ENCODE data around the gene NELFCD.

NELFCD gene

DNA sequence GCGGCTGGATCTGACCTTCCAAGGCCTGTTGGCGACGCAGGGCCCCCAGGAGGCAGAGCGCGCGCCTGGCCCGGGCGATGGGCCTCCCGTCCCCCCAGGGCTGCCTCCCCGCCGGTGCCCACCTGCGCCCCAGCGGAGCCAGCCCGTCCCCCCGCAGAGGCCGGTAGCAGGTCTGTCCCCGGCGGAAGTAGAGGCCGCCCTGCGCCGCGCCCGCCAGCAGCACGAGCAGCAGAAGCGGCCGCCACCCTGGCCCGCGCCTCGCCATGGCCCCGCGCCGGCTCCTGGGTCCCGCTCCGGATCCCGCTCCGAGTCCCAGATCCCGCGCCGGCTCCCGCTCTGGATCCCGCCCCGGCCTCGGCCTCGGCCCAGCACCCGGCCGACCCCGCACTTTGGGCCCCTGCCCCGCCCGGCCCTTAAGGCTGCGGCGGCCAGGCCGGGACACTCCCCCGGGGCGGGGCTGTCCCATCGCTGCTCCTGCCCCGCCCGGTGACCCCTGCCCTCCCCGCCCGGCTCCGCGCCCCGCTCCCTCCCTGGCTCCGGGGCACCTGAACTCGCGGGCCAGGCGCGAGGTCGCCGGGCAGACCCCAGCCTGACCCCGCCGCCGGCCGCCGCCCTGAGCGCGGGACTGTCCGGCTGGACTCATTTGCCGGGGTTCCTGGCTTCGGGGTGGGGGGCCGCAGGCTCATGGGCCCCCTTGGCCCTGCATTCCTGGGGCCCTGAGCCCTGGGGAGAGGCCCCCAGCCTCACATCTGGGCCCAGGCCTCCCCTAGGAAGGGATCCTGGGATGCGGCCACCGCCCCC lies 26.0 kb downstream of the NELFCD start, which contains the start of gene CTSZ:
CTSZ (minus strand) TSS at position 391 of the 801 bp plus-strand sequence; CDS start at position 265, 126 bp downstream.
- TF ChIP-seq GLIS1 (tag by site-specific recombination; IDR thresholded peaks at IDR 0.05) = peak; percentile 67
- peak; percentile 58; the same call in 1 of the 2 replicates for TF ChIP-seq ZNF398 (tag by site-specific recombination; IDR thresholded peaks at IDR 0.05)
- TF ChIP-seq, protein P1, sequence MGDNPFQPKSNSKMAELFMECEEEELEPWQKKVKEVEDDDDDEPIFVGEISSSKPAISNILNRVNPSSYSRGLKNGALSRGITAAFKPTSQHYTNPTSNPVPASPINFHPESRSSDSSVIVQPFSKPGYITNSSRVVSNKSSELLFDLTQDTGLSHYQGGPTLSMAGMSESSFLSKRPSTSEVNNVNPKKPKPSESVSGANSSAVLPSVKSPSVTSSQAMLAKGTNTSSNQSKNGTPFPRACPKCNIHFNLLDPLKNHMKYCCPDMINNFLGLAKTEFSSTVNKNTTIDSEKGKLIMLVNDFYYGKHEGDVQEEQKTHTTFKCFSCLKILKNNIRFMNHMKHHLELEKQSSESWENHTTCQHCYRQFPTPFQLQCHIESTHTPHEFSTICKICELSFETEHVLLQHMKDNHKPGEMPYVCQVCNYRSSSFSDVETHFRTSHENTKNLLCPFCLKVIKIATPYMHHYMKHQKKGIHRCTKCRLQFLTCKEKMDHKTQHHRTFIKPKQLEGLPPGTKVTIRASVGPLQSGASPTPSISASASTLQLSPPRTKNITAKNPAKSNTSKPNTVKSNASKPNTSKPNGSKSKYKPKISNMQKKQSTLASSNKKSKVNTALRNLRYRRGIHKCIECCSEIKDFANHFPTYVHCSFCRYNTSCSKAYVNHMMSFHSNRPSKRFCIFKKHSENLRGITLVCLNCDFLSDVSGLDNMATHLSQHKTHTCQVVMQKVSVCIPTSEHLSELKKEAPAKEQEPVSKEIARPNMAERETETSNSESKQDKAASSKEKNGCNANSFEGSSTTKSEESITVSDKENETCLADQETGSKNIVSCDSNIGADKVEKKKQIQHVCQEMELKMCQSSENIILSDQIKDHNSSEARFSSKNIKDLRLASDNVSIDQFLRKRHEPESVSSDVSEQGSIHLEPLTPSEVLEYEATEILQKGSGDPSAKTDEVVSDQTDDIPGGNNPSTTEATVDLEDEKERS (tag by site-specific recombination; IDR thresholded peaks at IDR 0.05) = no peak
- Histone ChIP-seq H3K4me1 (ENCODE audit: control insufficient read depth, insufficient read depth, low read length) (peaks cover 5% of the 10 kb centered on the region; the same call in 1 of the 2 replicates), H3K4me3 (ENCODE audit: low read depth, low read length) (peak within 1 kb of the TSS; percentile 59), H3K36me3 (ENCODE audit: control insufficient read depth in 2 of 2, insufficient read depth in 1 of 2, low read length in 2 of 2) (peaks cover 0 to 8% of the 10 kb centered on the region in 2 experiments; a peak in 1 of 3 replicates), H3K27ac (ENCODE audit: extremely low read depth, low read depth, low read length) (peak within 1 kb of the TSS; percentile 86), H3K9me3 (ENCODE audit: control insufficient read depth, insufficient read depth, low read depth, low read length) (no peaks in the 10 kb centered on the region)
- ChIA-PET CTCF (no interaction called here), POLR2A (no interaction called here)

DNA sequence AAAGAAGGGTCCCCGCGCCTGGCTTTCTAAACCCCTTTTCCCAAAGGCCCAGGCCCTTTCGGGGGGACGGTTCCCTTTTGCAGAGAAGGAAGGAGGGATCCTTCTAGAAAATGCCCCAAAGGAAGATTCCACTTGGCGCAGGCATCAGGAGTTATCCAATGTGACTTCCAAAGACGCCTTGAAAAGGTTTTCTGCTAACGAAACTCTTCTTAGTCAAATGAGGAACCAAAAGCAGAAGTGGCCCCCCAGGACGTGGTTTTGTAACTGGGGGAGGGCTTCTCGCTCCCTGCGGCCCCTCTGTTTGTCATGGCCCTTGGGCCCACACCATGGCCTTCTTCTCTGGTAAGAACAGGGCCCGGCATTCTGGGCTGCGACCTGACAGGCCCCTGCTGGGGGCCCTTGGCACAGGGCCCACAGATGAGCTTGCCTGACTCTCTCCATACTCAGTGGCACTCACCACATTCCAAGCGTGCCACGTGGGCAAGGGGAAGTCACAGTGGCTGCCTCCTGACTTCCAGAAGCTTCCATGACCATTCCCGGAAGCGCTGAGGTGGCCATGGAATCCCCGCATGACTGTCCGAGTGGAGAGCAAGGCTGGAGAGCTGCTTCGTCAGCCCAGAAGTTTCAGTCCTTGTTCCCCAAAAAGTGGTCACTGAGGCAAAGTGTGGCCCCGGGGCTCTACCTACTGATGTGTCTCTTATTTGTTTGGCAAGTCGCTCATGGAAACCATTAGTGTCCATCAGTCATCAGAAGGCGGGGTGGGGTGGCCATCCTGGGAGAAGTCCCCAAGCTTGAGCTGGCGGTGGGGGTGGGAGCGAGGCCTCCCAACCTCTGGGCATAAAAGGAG lies 26.8 kb downstream of the NELFCD start:
- no peak overlapping the region for H3K27ac ChIP-seq (ENCODE audit: extremely low read depth, low read depth, low read length)
- H3K4me3 ChIP-seq (ENCODE audit: low read depth, low read length) = no peak overlapping the region
- no peaks in the 10 kb centered on the region for H3K9me3 ChIP-seq (ENCODE audit: control insufficient read depth, insufficient read depth, low read depth, low read length)
- TF ChIP-seq ZSCAN23 (tag by site-specific recombination; IDR thresholded peaks at IDR 0.05) = no peak
- no peak for TF ChIP-seq ZNF37A (tag by site-specific recombination; IDR thresholded peaks at IDR 0.05)
- TF ChIP-seq ZIC2 (tag by site-specific recombination; IDR thresholded peaks at IDR 0.05) = no peak
- TF ChIP-seq, protein P2, sequence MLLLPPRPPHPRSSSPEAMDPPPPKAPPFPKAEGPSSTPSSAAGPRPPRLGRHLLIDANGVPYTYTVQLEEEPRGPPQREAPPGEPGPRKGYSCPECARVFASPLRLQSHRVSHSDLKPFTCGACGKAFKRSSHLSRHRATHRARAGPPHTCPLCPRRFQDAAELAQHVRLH (tag by site-specific recombination; IDR thresholded peaks at IDR 0.05) = no peak
- no peak for TF ChIP-seq ZNF658 (tag by site-specific recombination; IDR thresholded peaks at IDR 0.05)
- no peak for TF ChIP-seq ZNF514 (tag by site-specific recombination; IDR thresholded peaks at IDR 0.05)
- TF ChIP-seq ZNF335 (tag by site-specific recombination; conservative IDR thresholded peaks at IDR 0.05) = 0 out of 2 replicates have a peak, but pooled peaks have one; percentile 18
- peaks cover 0 to 8% of the 10 kb centered on the region in 2 experiments; a peak in 1 of 3 replicates for H3K36me3 ChIP-seq (ENCODE audit: control insufficient read depth in 2 of 2, insufficient read depth in 1 of 2, low read length in 2 of 2)
- peaks cover 5% of the 10 kb centered on the region; the same call in 1 of the 2 replicates for H3K4me1 ChIP-seq (ENCODE audit: control insufficient read depth, insufficient read depth, low read length)
- ChIA-PET CTCF (no interaction called here), POLR2A (interaction anchor here (1.2 kb wide), 1 partner anchor 25 kb away, joined by 6 read pairs; the partner anchor contains the start of gene ATP5F1E)

GRCh38 chr20:59008715-59009336 lies 27.8 kb downstream of the NELFCD start:
- Histone ChIP-seq H3K36me3 (ENCODE audit: control insufficient read depth in 2 of 2, insufficient read depth in 1 of 2, low read length in 2 of 2) (peaks cover 0 to 6% of the 10 kb centered on the region in 2 experiments; a peak in 1 of 3 replicates), H3K4me1 (ENCODE audit: control insufficient read depth, insufficient read depth, low read length) (peaks cover 5% of the 10 kb centered on the region; the same call in 1 of the 2 replicates), H3K27ac (ENCODE audit: extremely low read depth, low read depth, low read length) (no peak overlapping the region), H3K4me3 (ENCODE audit: low read depth, low read length) (no peak overlapping the region), H3K9me3 (ENCODE audit: control insufficient read depth, insufficient read depth, low read depth, low read length) (no peaks in the 10 kb centered on the region)
- POLR2A ChIA-PET = interaction anchor here (1.2 kb wide), 1 partner anchor 24 kb away, joined by 6 read pairs; the partner anchor contains the start of gene ATP5F1E
- CTCF ChIA-PET = interaction anchor here (0.5 kb wide), 1 partner anchor 393 kb away, joined by 3 read pairs; no protein-coding TSS in a partner anchor
- TF ChIP-seq RBAK (tag by site-specific recombination; IDR thresholded peaks at IDR 0.05) (no peak), ZNF529 (tag by site-specific recombination; IDR thresholded peaks at IDR 0.05; ENCODE audit: insufficient replicate concordance) (no peak), ZNF335 (tag by site-specific recombination; conservative IDR thresholded peaks at IDR 0.05) (no peak), ZNF274 (IDR thresholded peaks at IDR 0.05; ENCODE audit: low read length) (no peak), ZNF274 (tag by site-specific recombination; IDR thresholded peaks at IDR 0.05; ENCODE audit: borderline replicate concordance) (no peak), SP7 (tag by site-specific recombination; IDR thresholded peaks at IDR 0.05) (no peak), ZNF223 (tag by site-specific recombination; IDR thresholded peaks at IDR 0.05) (no peak), ZEB2 (tag by site-specific recombination; IDR thresholded peaks at IDR 0.05) (no peak), ZNF366 (tag by site-specific recombination; conservative IDR thresholded peaks at IDR 0.05) (no peak), ZNF776 (tag by site-specific recombination; IDR thresholded peaks at IDR 0.05; ENCODE audit: borderline replicate concordance) (no peak)

Measured in HEK293 (cell line).